ENCODE measurements around the gene RNASE13. TPM values are rescaled to one million over a fixed set of nuclear protein-coding genes. Genes with fewer than 3 reads are reported as not detected.

The RNASE13 gene
- total RNA-seq, 2 donors from 2014 or later, result not detected

GRCh38 chr14:21069388-21070082 is 34.9 kb upstream of the RNASE13 start:
- Mint-ChIP-seq H3K36me3 (no peaks in the 10 kb centered on the region), H3K9me3 (no peaks in the 10 kb centered on the region), H3K27ac (no peak overlapping the region)
- no peak for DNase-seq (ENCODE audit: low spot score in 2 of 2)
- ATAC-seq, result no peak

- Mint-ChIP-seq H3K36me3 (no peaks in the 10 kb centered on the region), H3K9me3 (no peaks in the 10 kb centered on the region), H3K27ac (no peak overlapping the region)
- ATAC-seq, result peak; percentile 33 to 69
- peak in 1 of 2 donors; percentile 47 for DNase-seq (ENCODE audit: low spot score in 2 of 2)
Observed at GRCh38 chr14:21068521-21069387, 34.1 kb upstream of the RNASE13 start.

GRCh38 chr14:21066882-21067502 is 32.4 kb upstream of the RNASE13 start:
- Mint-ChIP-seq H3K9me3 (no peaks in the 10 kb centered on the region), H3K36me3 (no peaks in the 10 kb centered on the region), H3K27ac (no peak overlapping the region)
- ATAC-seq (no peak), DNase-seq (ENCODE audit: low spot score in 2 of 2) (no peak)

GRCh38 chr14:21063479-21063878 is 28.9 kb upstream of the RNASE13 start:
- ATAC-seq, result no peak
- no peaks in the 10 kb centered on the region for H3K9me3 Mint-ChIP-seq
- H3K36me3 Mint-ChIP-seq, result no peaks in the 10 kb centered on the region
- no peak overlapping the region for H3K27ac Mint-ChIP-seq
- DNase-seq (ENCODE audit: low spot score in 2 of 2), result no peak

- H3K27ac Mint-ChIP-seq, result no peak overlapping the region
- no peaks in the 10 kb centered on the region for H3K9me3 Mint-ChIP-seq
- H3K36me3 Mint-ChIP-seq, result no peaks in the 10 kb centered on the region
Observed at GRCh38 chr14:21061347-21061668, 26.7 kb upstream of the RNASE13 start.

GRCh38 chr14:21060614-21061346 is 26.2 kb upstream of the RNASE13 start:
- Mint-ChIP-seq H3K9me3 (no peaks in the 10 kb centered on the region), H3K36me3 (no peaks in the 10 kb centered on the region), H3K27ac (no peak overlapping the region)
- DNase-seq (ENCODE audit: low spot score in 2 of 2), result no peak
- ATAC-seq, result no peak

More at GRCh38 chr14:21061347-21061668, 26.7 kb upstream of the RNASE13 start:
- DNase-seq (ENCODE audit: low spot score in 2 of 2) (no peak), ATAC-seq (no peak)

- Mint-ChIP-seq H3K27ac (no peak overlapping the region), H3K9me3 (no peaks in the 10 kb centered on the region)
- no peak for DNase-seq (ENCODE audit: low spot score in 2 of 2)
Observed at GRCh38 chr14:21059842-21060613, 25.4 kb upstream of the RNASE13 start.

GRCh38 chr14:21058903-21059302 is 24.3 kb upstream of the RNASE13 start:
- no peak for DNase-seq (ENCODE audit: low spot score in 2 of 2)
- Mint-ChIP-seq H3K9me3 (no peaks in the 10 kb centered on the region), H3K36me3 (no peaks in the 10 kb centered on the region), H3K27ac (no peak overlapping the region)
- ATAC-seq, result no peak

More at GRCh38 chr14:21059842-21060613, 25.4 kb upstream of the RNASE13 start:
- no peaks in the 10 kb centered on the region for H3K36me3 Mint-ChIP-seq
- no peak for ATAC-seq

- Mint-ChIP-seq H3K36me3 (no peaks in the 10 kb centered on the region), H3K9me3 (no peaks in the 10 kb centered on the region), H3K27ac (no peak within 1 kb of the TSS)
- DNase-seq (ENCODE audit: low spot score in 2 of 2) (no peak), ATAC-seq (peak; percentile 36 to 38)
Observed at GRCh38 chr14:21057803-21058675, 23.4 kb upstream of the RNASE13 start, which contains the start of gene RNASE8. Gene RNASE8, plus strand, starts transcription at chr14:21057822. Its CDS starts 71 bp downstream, at chr14:21057893.

GRCh38 chr14:21056520-21057163 is 22.0 kb upstream of the RNASE13 start:
- ATAC-seq (no peak), DNase-seq (ENCODE audit: low spot score in 2 of 2) (no peak)
- Mint-ChIP-seq H3K27ac (no peak overlapping the region), H3K36me3 (no peaks in the 10 kb centered on the region), H3K9me3 (no peaks in the 10 kb centered on the region)

- Mint-ChIP-seq H3K27ac (no peak overlapping the region), H3K9me3 (no peaks in the 10 kb centered on the region), H3K36me3 (no peaks in the 10 kb centered on the region)
- ATAC-seq, result no peak
- DNase-seq (ENCODE audit: low spot score in 2 of 2), result no peak
Observed at GRCh38 chr14:21055432-21056117, 21.0 kb upstream of the RNASE13 start.

- Mint-ChIP-seq H3K36me3 (no peaks in the 10 kb centered on the region), H3K27ac (no peak overlapping the region), H3K9me3 (no peaks in the 10 kb centered on the region)
- no peak for ATAC-seq
- no peak for DNase-seq (ENCODE audit: low spot score in 2 of 2)
Observed at GRCh38 chr14:21054768-21055145, 20.1 kb upstream of the RNASE13 start.

- DNase-seq (ENCODE audit: low spot score in 2 of 2) (no peak), ATAC-seq (peak; percentile 41 to 50)
- Mint-ChIP-seq H3K27ac (no peak overlapping the region), H3K36me3 (no peaks in the 10 kb centered on the region), H3K9me3 (no peaks in the 10 kb centered on the region)
Observed at GRCh38 chr14:21054123-21054767, 19.6 kb upstream of the RNASE13 start.

Measured in activated naive CD4-positive, alpha-beta T cell treated with anti-CD3 and anti-CD28 coated beads, Interleukin-2, amount 50 U/mL, for 72 hours (primary cell).